SK-N-SH (cell line): ENCODE results near the gene NOS1. TPM values are rescaled to one million over a fixed set of nuclear protein-coding genes. Genes with fewer than 3 reads are reported as not detected.

Source experiments
- CTCF ChIA-PET: fragments of 300-600, 350-600 bp; formaldehyde crosslinking; extraction: SDS; loops from one replicate; lab custom pipeline; 2021; lab: Yijun Ruan, JAX
- POLR2A ChIA-PET: fragments of 350-600 bp; sonication (Branson Sonifier 250); formaldehyde crosslinking; extraction: SDS; loops from one replicate; lab custom pipeline; 2020; ENCODE audit warnings: antibody characterized with exemption, inconsistent platforms; lab: Yijun Ruan, JAX
- DNase-seq: peaks from one replicate; pipeline ENCODE4 v3.0.0; 2012
- H2AFZ ChIP-seq: fragments of 200-600 bp; sonication (generic); 2 replicates; pipeline ENCODE4 v1.8.1; 2016; ENCODE audit warnings: antibody characterized with exemption, mild to moderate bottlenecking, low read depth
- H3F3A ChIP-seq: fragments of 200-600 bp; sonication (generic); replicated peaks from 2 replicates; pipeline ENCODE3; 2016; ENCODE audit warnings: antibody characterized with exemption, mild to moderate bottlenecking; ENCODE audit not compliant: insufficient read depth
- H3K27ac ChIP-seq, 2 experiments: fragments of 200-500 bp in 1 of 2; fragments of 200-600 bp in 1 of 2; sonication (Bioruptor generic) in 1 of 2; sonication (generic), shearing (Covaris generic) in 1 of 2; 2 replicates each; pipeline versions ENCODE4 v1.5.1 to v1.6.1; 2014 to 2016; ENCODE audit warnings: low read depth in 2 of 2, inconsistent platforms in 1 of 2, low read length in 1 of 2, mild to moderate bottlenecking in 1 of 2, mixed read lengths in 1 of 2
- H3K27me3 ChIP-seq: fragments of 200-600 bp; sonication (generic), shearing (Covaris generic); 2 replicates; pipeline ENCODE4 v1.6.1; 2016; ENCODE audit warnings: mixed run types; ENCODE audit not compliant: insufficient read depth
- H3K36me3 ChIP-seq, 2 experiments: fragments of 200-500 bp in 1 of 2; fragments of 200-600 bp in 1 of 2; sonication (Bioruptor generic) in 1 of 2; sonication (generic) in 1 of 2; replicated peaks in 1 of 2; 2 replicates each; pipeline versions ENCODE3 to v1.5.1; 2014 to 2016; ENCODE audit warnings: low read length in 1 of 2, mild to moderate bottlenecking in 1 of 2; ENCODE audit not compliant: insufficient read depth in 2 of 2, control insufficient read depth in 1 of 2
- H3K4me1 ChIP-seq, 2 experiments: fragments of 200-500 bp in 1 of 2; fragments of 200-600 bp in 1 of 2; sonication (Bioruptor generic) in 1 of 2; sonication (generic), shearing (Covaris generic) in 1 of 2; 2 replicates each; pipeline versions ENCODE4 v1.5.1 to v1.6.1; 2014 to 2016; ENCODE audit warnings: low read depth in 1 of 2, low read length in 1 of 2, mixed run types in 1 of 2; ENCODE audit not compliant: insufficient read depth in 2 of 2, control insufficient read depth in 1 of 2
- H3K4me2 ChIP-seq: fragments of 200-600 bp; sonication (generic), shearing (Covaris generic); 2 replicates; pipeline ENCODE4 v1.6.1; 2017; ENCODE audit warnings: mixed run types
- H3K4me3 ChIP-seq, 2 experiments: fragments of 200-500 bp in 1 of 2; fragments of 200-600 bp in 1 of 2; sonication (Bioruptor generic) in 1 of 2; sonication (generic), shearing (Covaris generic) in 1 of 2; 2 replicates each; pipeline versions ENCODE4 v1.5.1 to v1.8.1; 2014 to 2016; ENCODE audit warnings: low read depth in 2 of 2, inconsistent platforms in 1 of 2, low read length in 1 of 2, mild to moderate bottlenecking in 1 of 2, mixed read lengths in 1 of 2, moderate library complexity in 1 of 2
- H3K79me2 ChIP-seq: fragments of 200-600 bp; sonication (generic); 2 replicates; pipeline ENCODE4 v1.8.1; 2017; ENCODE audit warnings: mild to moderate bottlenecking; ENCODE audit not compliant: insufficient read depth
- H3K9ac ChIP-seq: fragments of 200-600 bp; sonication (generic); 2 replicates; pipeline ENCODE4 v1.6.1; 2017; ENCODE audit warnings: mixed run types
- H3K9me2 ChIP-seq: fragments of 200-600 bp; sonication (generic); 2 replicates; pipeline ENCODE4 v1.6.1; 2017; ENCODE audit warnings: mixed run types
- H3K9me3 ChIP-seq: fragments of 200-600 bp; sonication (generic); 2 replicates; pipeline ENCODE4 v1.6.1; 2017; ENCODE audit warnings: mixed run types, mild to moderate bottlenecking, moderate library complexity
- H4K20me1 ChIP-seq: fragments of 200-600 bp; sonication (generic); 2 replicates; pipeline ENCODE4 v1.6.1; 2017; ENCODE audit warnings: mild to moderate bottlenecking, mixed run types; ENCODE audit not compliant: insufficient read depth
- ELF1 ChIP-seq: IDR thresholded peaks from 2 replicates; pipeline ENCODE4 v1.4.0; 2012
- EZH2phosphoT487 ChIP-seq: fragments of 200-600 bp; sonication (generic); IDR thresholded peaks from 2 replicates; pipeline ENCODE4 v1.6.1; 2017; ENCODE audit warnings: low read depth, mixed run types, mild to moderate bottlenecking, antibody characterized with exemption, moderate library complexity, borderline replicate concordance
- FOSL2 ChIP-seq: IDR thresholded peaks from 2 replicates; pipeline ENCODE4 v1.4.0; 2012; ENCODE audit warnings: low read depth, mild to moderate bottlenecking, moderate library complexity, borderline replicate concordance
- FOXJ3 ChIP-seq: sonication (generic); formaldehyde crosslinking; IDR thresholded peaks from 2 replicates; pipeline ENCODE4 v1.5.1; 2020; ENCODE audit warnings: mild to moderate bottlenecking, missing genetic modification reagents
- IRF3 ChIP-seq: fragments of 150-350 bp; IDR thresholded peaks from 2 replicates; pipeline ENCODE4 v1.6.1; 2016; ENCODE audit warnings: mild to moderate bottlenecking, low read depth, low read length
- MEF2A ChIP-seq: IDR thresholded peaks from 2 replicates; pipeline ENCODE4 v1.4.0; 2012; ENCODE audit warnings: low read depth, borderline replicate concordance
- NFIC ChIP-seq: IDR thresholded peaks from 2 replicates; pipeline ENCODE4 v1.4.0; 2012; ENCODE audit warnings: borderline replicate concordance
- TAF1 ChIP-seq: IDR thresholded peaks from 2 replicates; pipeline ENCODE4 v1.6.1; 2012; ENCODE audit warnings: low read depth, mild to moderate bottlenecking, low read length, moderate library complexity, borderline replicate concordance
- USF2 ChIP-seq: fragments of 150-350 bp; IDR thresholded peaks from 2 replicates; pipeline ENCODE4 v1.6.1; 2017; ENCODE audit warnings: antibody characterized with exemption, low read length, low read depth, borderline replicate concordance
- YY1 ChIP-seq: IDR thresholded peaks from 2 replicates; pipeline ENCODE4 v1.4.0; 2012; ENCODE audit warnings: low read depth, mild to moderate bottlenecking
- WGBS: methylation state at CpG from one replicate; pipeline ENCODE4 v1.1.6; 2017; ENCODE audit warnings: low lambda C conversion rate; 5-methylcytosine and 5-hydroxymethylcytosine counted together
- polyA plus RNA-seq, 3 experiments: library from polyadenylated mRNA; depleted of rRNA; stranded (reverse); fragments of >200 nt; gene quantifications; 2 replicates each; pipeline ENCODE4 v1.2.3, GENCODE V29; 2012
- TF ChIP-seq, protein P1 (sequence below): IDR thresholded peaks from 2 replicates; pipeline ENCODE4 v1.4.0; 2012; ENCODE audit warnings: low read depth, borderline replicate concordance
- TF ChIP-seq, protein P2 (sequence below): IDR thresholded peaks from 2 replicates; pipeline ENCODE4; 2012

The NOS1 gene
- polyA plus RNA-seq, 1 of the 3 experiments (the other 2 are of a cell fraction) = 0.02 TPM

DNA sequence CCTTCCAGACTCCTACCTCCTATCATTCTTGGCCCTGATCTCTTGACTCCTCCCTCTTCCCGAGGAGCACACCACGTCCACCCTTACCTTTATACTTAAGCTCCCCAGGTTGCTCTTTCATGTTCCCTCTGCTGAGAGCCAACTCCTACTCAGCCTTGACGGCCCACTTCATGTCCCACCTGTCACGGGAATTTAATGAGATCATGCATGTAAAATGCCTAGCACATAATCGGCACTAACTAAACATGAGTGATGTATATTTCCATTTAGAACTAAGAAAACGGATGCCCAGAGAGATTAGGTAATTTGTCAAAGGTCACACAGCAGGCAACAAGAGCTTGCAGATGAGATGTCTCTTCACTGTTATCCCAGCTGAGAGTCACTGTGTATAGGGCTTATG lies 45.1 kb downstream of the NOS1 start:
- POLR2A ChIA-PET = no interaction called here

DNA sequence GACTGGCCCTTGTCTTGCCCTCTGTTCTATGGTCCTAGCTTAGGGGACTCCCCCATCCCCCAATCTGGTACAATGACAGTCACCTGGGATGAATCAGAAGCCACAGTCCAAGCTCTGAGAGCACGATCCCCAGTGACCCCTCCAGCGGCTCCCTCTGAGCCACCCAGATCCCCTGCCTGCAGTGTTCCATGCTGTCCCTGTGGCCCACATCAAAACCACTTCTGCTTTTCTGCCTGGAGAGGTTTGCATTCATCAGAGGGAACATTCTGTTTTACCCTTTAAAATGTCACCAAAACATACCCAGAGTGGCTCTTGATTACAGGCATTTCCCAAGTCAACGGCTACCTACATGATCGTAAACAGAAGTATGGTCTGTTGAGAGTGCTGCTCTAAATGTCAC lies 47.5 kb downstream of the NOS1 start:
- no peak for DNase-seq
- H3F3A ChIP-seq = no peaks in the 10 kb centered on the region
- H3K27me3 ChIP-seq = no peaks in the 10 kb centered on the region
- no peak overlapping the region for H3K4me3 ChIP-seq
- no peak overlapping the region for H2AFZ ChIP-seq
- no peak overlapping the region for H3K27ac ChIP-seq
- no peaks in the 10 kb centered on the region for H3K9me2 ChIP-seq
- 38% methylated on average over 4 of the region's 4 CpGs for WGBS
- H3K9me3 ChIP-seq = no peaks in the 10 kb centered on the region
- TF ChIP-seq MEF2A (no peak), YY1 (no peak), FOXJ3 (CRISPR knock-in tag) (no peak), FOSL2 (no peak), IRF3 (no peak)
- TF ChIP-seq, protein P1, sequence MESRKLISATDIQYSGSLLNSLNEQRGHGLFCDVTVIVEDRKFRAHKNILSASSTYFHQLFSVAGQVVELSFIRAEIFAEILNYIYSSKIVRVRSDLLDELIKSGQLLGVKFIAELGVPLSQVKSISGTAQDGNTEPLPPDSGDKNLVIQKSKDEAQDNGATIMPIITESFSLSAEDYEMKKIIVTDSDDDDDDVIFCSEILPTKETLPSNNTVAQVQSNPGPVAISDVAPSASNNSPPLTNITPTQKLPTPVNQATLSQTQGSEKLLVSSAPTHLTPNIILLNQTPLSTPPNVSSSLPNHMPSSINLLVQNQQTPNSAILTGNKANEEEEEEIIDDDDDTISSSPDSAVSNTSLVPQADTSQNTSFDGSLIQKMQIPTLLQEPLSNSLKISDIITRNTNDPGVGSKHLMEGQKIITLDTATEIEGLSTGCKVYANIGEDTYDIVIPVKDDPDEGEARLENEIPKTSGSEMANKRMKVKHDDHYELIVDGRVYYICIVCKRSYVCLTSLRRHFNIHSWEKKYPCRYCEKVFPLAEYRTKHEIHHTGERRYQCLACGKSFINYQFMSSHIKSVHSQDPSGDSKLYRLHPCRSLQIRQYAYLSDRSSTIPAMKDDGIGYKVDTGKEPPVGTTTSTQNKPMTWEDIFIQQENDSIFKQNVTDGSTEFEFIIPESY = no peak
- TF ChIP-seq, protein P2, sequence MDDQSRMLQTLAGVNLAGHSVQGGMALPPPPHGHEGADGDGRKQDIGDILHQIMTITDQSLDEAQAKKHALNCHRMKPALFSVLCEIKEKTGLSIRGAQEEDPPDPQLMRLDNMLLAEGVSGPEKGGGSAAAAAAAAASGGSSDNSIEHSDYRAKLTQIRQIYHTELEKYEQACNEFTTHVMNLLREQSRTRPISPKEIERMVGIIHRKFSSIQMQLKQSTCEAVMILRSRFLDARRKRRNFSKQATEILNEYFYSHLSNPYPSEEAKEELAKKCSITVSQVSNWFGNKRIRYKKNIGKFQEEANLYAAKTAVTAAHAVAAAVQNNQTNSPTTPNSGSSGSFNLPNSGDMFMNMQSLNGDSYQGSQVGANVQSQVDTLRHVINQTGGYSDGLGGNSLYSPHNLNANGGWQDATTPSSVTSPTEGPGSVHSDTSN = no peak
- H3K36me3 ChIP-seq = no peaks in the 10 kb centered on the region
- ChIA-PET POLR2A (no interaction called here), CTCF (interaction anchor here (0.8 kb wide), 1 partner anchor 77 kb away, joined by 3 read pairs; no protein-coding TSS in a partner anchor)
- no peak overlapping the region for H3K9ac ChIP-seq
- no peaks in the 10 kb centered on the region for H4K20me1 ChIP-seq
- H3K79me2 ChIP-seq = no peaks in the 10 kb centered on the region
- H3K4me1 ChIP-seq = no peaks in the 10 kb centered on the region
- no peak overlapping the region for H3K4me2 ChIP-seq

More for the DNA sequence above, 45.1 kb downstream of the NOS1 start:
- H3K9ac ChIP-seq = no peak overlapping the region
- no peak for DNase-seq
- TF ChIP-seq ELF1 = no peak
- TF ChIP-seq NFIC = no peak
- no peak for TF ChIP-seq EZH2phosphoT487
- TF ChIP-seq FOXJ3 (CRISPR knock-in tag) = no peak
- TF ChIP-seq USF2 = no peak
- TF ChIP-seq TAF1 = no peak
- TF ChIP-seq, all 33 proteins: peak for 0
- Histone ChIP-seq H3K9me3 (no peaks in the 10 kb centered on the region), H4K20me1 (no peaks in the 10 kb centered on the region), H3K4me2 (no peak overlapping the region), H3K4me3 (no peak overlapping the region), H3K79me2 (no peaks in the 10 kb centered on the region), H3K27ac (no peak overlapping the region), H3K4me1 (no peaks in the 10 kb centered on the region), H3K9me2 (no peaks in the 10 kb centered on the region), H3K36me3 (no peaks in the 10 kb centered on the region), H3K27me3 (no peaks in the 10 kb centered on the region), H2AFZ (no peak overlapping the region), H3F3A (no peaks in the 10 kb centered on the region)
- CTCF ChIA-PET = no interaction called here
- 32% methylated on average over 6 of the region's 6 CpGs for WGBS
